ENCODE data around the gene AOPEP.

AOPEP gene

GRCh38 chr9:95120781-95121370 is 394.4 kb downstream of the AOPEP start:
- no peak for TF ChIP-seq CTCF (conservative IDR thresholded peaks at IDR 0.05)
- peak overlapping the region; percentile 53 for H3K27ac ChIP-seq

GRCh38 chr9:95124582-95125367 is 398.3 kb downstream of the AOPEP start:
- H3K27ac ChIP-seq, result peak overlapping the region; percentile 75
- TF ChIP-seq CTCF (conservative IDR thresholded peaks at IDR 0.05), result peak; percentile 47

GRCh38 chr9:95125652-95126051 is 399.2 kb downstream of the AOPEP start:
- TF ChIP-seq CTCF (conservative IDR thresholded peaks at IDR 0.05), result no peak

GRCh38 chr9:95126739-95127138 is 400.2 kb downstream of the AOPEP start:
- no peak for TF ChIP-seq CTCF (conservative IDR thresholded peaks at IDR 0.05)
- peak overlapping the region; percentile 54 for H3K27ac ChIP-seq

More at GRCh38 chr9:95125652-95126051, 399.2 kb downstream of the AOPEP start:
- H3K27ac ChIP-seq, result peak overlapping the region; percentile 75

GRCh38 chr9:95127249-95128176 is 401.0 kb downstream of the AOPEP start:
- H3K27ac ChIP-seq, result peak overlapping the region; percentile 54
- peak; percentile 96 for TF ChIP-seq CTCF (conservative IDR thresholded peaks at IDR 0.05)

- H3K27ac ChIP-seq, result peak overlapping the region; percentile 83; the same call in 1 of the 2 replicates
These were observed 401.7 kb downstream of the AOPEP start for GRCh38 chr9:95128177-95128524.

More at GRCh38 chr9:95128177-95128524, 401.7 kb downstream of the AOPEP start:
- TF ChIP-seq CTCF (conservative IDR thresholded peaks at IDR 0.05), result no peak
